IMR-90 (cell line): ENCODE results near the gene CD180. TPM values are rescaled to one million over a fixed set of nuclear protein-coding genes. Genes with fewer than 3 reads are reported as not detected.

Experiments
- ATAC-seq: fragments of 200-7000 bp; cut with Tn5 transposase; 2 replicates; pipeline ENCODE4 v1.9.1; 2020; ENCODE audit warnings: low read depth, mild to moderate bottlenecking, moderate library complexity
- BruUV-seq: library from RNA; stranded (reverse); fragments of 400-500 nt; replicated peaks from 2 replicates; lab custom pipeline; 2021; lab: Mats Ljungman, UMichigan
- CTCF ChIA-PET: fragments of 300-600 bp; formaldehyde crosslinking; extraction: SDS; loops from one replicate; lab custom pipeline; 2021; ENCODE audit warnings: antibody characterized with exemption; lab: Yijun Ruan, JAX
- POLR2A ChIA-PET: fragments of 300-600 bp; sonication (Branson Sonifier 250); formaldehyde crosslinking; loops from one replicate; lab custom pipeline; 2022; ENCODE audit warnings: antibody characterized with exemption; ENCODE audit not compliant: unreplicated experiment; lab: Charles Lee
- DNase-seq: peaks from one replicate; pipeline ENCODE4 v3.0.0; 2013
- H2AFZ ChIP-seq: replicated peaks from 2 replicates; pipeline ENCODE3; 2013; ENCODE audit warnings: low read length, mild to moderate bottlenecking; ENCODE audit not compliant: poor library complexity
- H2AK5ac ChIP-seq: 2 replicates; pipeline ENCODE4 v1.6.1; 2013; ENCODE audit warnings: low read depth, low read length, inconsistent platforms
- H2AK9ac ChIP-seq: replicated peaks from 2 replicates; pipeline ENCODE3; 2013; ENCODE audit warnings: mild to moderate bottlenecking, low read depth, low read length, moderate library complexity; ENCODE audit not compliant: poor library complexity
- H2BK120ac ChIP-seq: 2 replicates; pipeline ENCODE4 v1.6.1; 2013; ENCODE audit warnings: low read depth, low read length, inconsistent platforms
- H2BK15ac ChIP-seq: 3 replicates; pipeline ENCODE4 v1.6.1; 2013; ENCODE audit warnings: low read depth, low read length, inconsistent platforms
- H2BK20ac ChIP-seq: 2 replicates; pipeline ENCODE4 v1.6.1; 2013; ENCODE audit warnings: low read depth, mild to moderate bottlenecking, inconsistent platforms, low read length, moderate library complexity
- H2BK5ac ChIP-seq: 2 replicates; pipeline ENCODE4 v1.6.1; 2013; ENCODE audit warnings: mild to moderate bottlenecking, low read depth, low read length, inconsistent platforms; ENCODE audit not compliant: poor library complexity, severe bottlenecking
- H3K14ac ChIP-seq: replicated peaks from 2 replicates; pipeline ENCODE4 v1.6.1; 2013; ENCODE audit warnings: low read depth, low read length, inconsistent platforms
- H3K18ac ChIP-seq: 2 replicates; pipeline ENCODE4 v1.6.1; 2013; ENCODE audit warnings: low read depth, low read length, control low read depth
- H3K23ac ChIP-seq: 2 replicates; pipeline ENCODE4 v1.6.1; 2013; ENCODE audit warnings: low read depth, low read length, inconsistent platforms
- H3K27ac ChIP-seq: 2 replicates; pipeline ENCODE4 v1.5.1; 2013; ENCODE audit warnings: mild to moderate bottlenecking, control low read depth, low read length; ENCODE audit not compliant: insufficient read depth
- H3K27me3 ChIP-seq: 2 replicates; pipeline ENCODE4 v1.6.1; 2013; ENCODE audit warnings: low read length; ENCODE audit not compliant: control insufficient read depth, insufficient read depth
- H3K36me3 ChIP-seq: 2 replicates; pipeline ENCODE4 v1.6.1; 2013; ENCODE audit warnings: low read length, mixed read lengths; ENCODE audit not compliant: control insufficient read depth, insufficient read depth
- H3K4ac ChIP-seq: 2 replicates; pipeline ENCODE4 v1.6.1; 2013; ENCODE audit warnings: low read depth, low read length, inconsistent platforms
- H3K4me1 ChIP-seq: 2 replicates; pipeline ENCODE4 v1.6.1; 2013; ENCODE audit warnings: low read length, mixed read lengths; ENCODE audit not compliant: control insufficient read depth, insufficient read depth
- H3K4me2 ChIP-seq: 2 replicates; pipeline ENCODE4 v1.6.1; 2013; ENCODE audit warnings: low read depth, mild to moderate bottlenecking, control low read depth, low read length, moderate library complexity
- H3K4me3 ChIP-seq: 2 replicates; pipeline ENCODE4 v1.5.1; 2013; ENCODE audit warnings: low read depth, mild to moderate bottlenecking, control low read depth, low read length, moderate library complexity; ENCODE audit not compliant: insufficient read depth
- H3K56ac ChIP-seq: 2 replicates; pipeline ENCODE4 v1.6.1; 2013; ENCODE audit warnings: low read length, inconsistent platforms; ENCODE audit not compliant: insufficient read depth; ENCODE audit errors: extremely low read depth
- H3K79me1 ChIP-seq, 2 experiments: 2 replicates each; pipeline ENCODE4 v1.6.1; 2013; ENCODE audit warnings: low read length in 2 of 2, inconsistent platforms in 1 of 2, low read depth in 1 of 2
- H3K9ac ChIP-seq: 2 replicates; pipeline ENCODE4 v1.6.1; 2013; ENCODE audit warnings: low read depth, low read length, control low read depth
- H3K9me1 ChIP-seq: 2 replicates; pipeline ENCODE4 v1.6.1; 2013; ENCODE audit warnings: low read length, inconsistent platforms; ENCODE audit not compliant: insufficient read depth
- H3K9me3 ChIP-seq: 2 replicates; pipeline ENCODE4 v1.6.1; 2013; ENCODE audit warnings: low read length; ENCODE audit not compliant: control insufficient read depth, insufficient read depth
- H4K20me1 ChIP-seq: 2 replicates; pipeline ENCODE4 v1.6.1; 2013; ENCODE audit warnings: low read length, inconsistent platforms; ENCODE audit not compliant: insufficient read depth
- H4K5ac ChIP-seq: 2 replicates; pipeline ENCODE4 v1.6.1; 2013; ENCODE audit warnings: mild to moderate bottlenecking, low read depth, low read length, control low read depth
- H4K8ac ChIP-seq, 2 experiments: 2 replicates each; pipeline ENCODE4 v1.6.1; 2013; ENCODE audit warnings: low read depth in 2 of 2, low read length in 2 of 2, control low read depth in 1 of 2, inconsistent platforms in 1 of 2
- H4K91ac ChIP-seq: 2 replicates; pipeline ENCODE4 v1.6.1; 2013; ENCODE audit warnings: low read depth, low read length, inconsistent platforms; ENCODE audit not compliant: insufficient read depth
- BHLHE40 ChIP-seq: fragments of 150-350 bp; IDR thresholded peaks from 2 replicates; pipeline ENCODE4 v1.6.1; 2016; ENCODE audit warnings: mild to moderate bottlenecking, low read depth, low read length
- CEBPB ChIP-seq: IDR thresholded peaks from 2 replicates; pipeline ENCODE4 v1.6.1; 2012; ENCODE audit warnings: low read depth, low read length, improper control_type of control experiment
- CHD1 ChIP-seq: IDR thresholded peaks from 2 replicates; pipeline ENCODE4 v1.6.1; 2012; ENCODE audit warnings: low read depth, low read length, improper control_type of control experiment
- CTCF ChIP-seq: conservative IDR thresholded peaks from 2 replicates; pipeline ENCODE4 v1.5.1; 2012; ENCODE audit warnings: mild to moderate bottlenecking, low read depth, low read length, improper control_type of control experiment
- ELK1 ChIP-seq: fragments of 150-350 bp; IDR thresholded peaks from 2 replicates; pipeline ENCODE4 v1.6.1; 2016; ENCODE audit warnings: low read depth, mild to moderate bottlenecking, low read length, moderate library complexity, borderline replicate concordance
- FOS ChIP-seq: fragments of 150-350 bp; IDR thresholded peaks from 2 replicates; pipeline ENCODE4 v1.6.1; 2016; ENCODE audit warnings: low read depth, low read length
- MAFK ChIP-seq: IDR thresholded peaks from 2 replicates; pipeline ENCODE4 v1.6.1; 2012; ENCODE audit warnings: low read depth, low read length, improper control_type of control experiment
- MAZ ChIP-seq: IDR thresholded peaks from 2 replicates; pipeline ENCODE4 v1.6.1; 2012; ENCODE audit warnings: low read depth, mild to moderate bottlenecking, low read length, improper control_type of control experiment, moderate library complexity, borderline replicate concordance
- MXI1 ChIP-seq: IDR thresholded peaks from 2 replicates; pipeline ENCODE4 v1.6.1; 2012; ENCODE audit warnings: low read depth, mild to moderate bottlenecking, low read length, moderate library complexity, borderline replicate concordance
- NFE2L2 ChIP-seq: fragments of 150-350 bp; IDR thresholded peaks from 2 replicates; pipeline ENCODE4 v1.6.1; 2016; ENCODE audit warnings: low read depth, mild to moderate bottlenecking, low read length
- POLR2A ChIP-seq: IDR thresholded peaks from 2 replicates; pipeline ENCODE4 v1.6.1; 2012; ENCODE audit warnings: mild to moderate bottlenecking, low read depth, low read length
- RAD21 ChIP-seq: IDR thresholded peaks from 2 replicates; pipeline ENCODE4 v1.6.1; 2012; ENCODE audit warnings: low read length, improper control_type of control experiment
- RFX5 ChIP-seq: IDR thresholded peaks from 2 replicates; pipeline ENCODE4 v1.8.0; 2012; ENCODE audit warnings: low read depth, mild to moderate bottlenecking, low read length, moderate library complexity
- SMC3 ChIP-seq: fragments of 150-350 bp; IDR thresholded peaks from 2 replicates; pipeline ENCODE4 v1.6.1; 2016; ENCODE audit warnings: low read depth, mild to moderate bottlenecking, antibody characterized with exemption, low read length, moderate library complexity
- USF2 ChIP-seq: fragments of 150-350 bp; IDR thresholded peaks from 2 replicates; pipeline ENCODE4 v1.6.1; 2017; ENCODE audit warnings: mild to moderate bottlenecking, antibody characterized with exemption, low read length, low read depth
- WGBS, 2 experiments: methylation state at CpG; one replicate each; pipeline versions ENCODE4 v1.1.5 to v1.1.7; 2013; ENCODE audit warnings: missing lambda C conversion rate in 2 of 2; ENCODE audit not compliant: insufficient read length in 1 of 2; ENCODE audit errors: extremely low coverage in 2 of 2; 5-methylcytosine and 5-hydroxymethylcytosine counted together
- dilution Hi-C: fragments of 300-500 bp; cut with HindIII; formaldehyde crosslinking; loops from one replicate; pipeline ENCODE4 v1.14.3; 2018; ENCODE audit warnings: low sequenced_read_pairs; ENCODE audit not compliant: unreplicated experiment
- in situ Hi-C: fragments of 300-500 bp; cut with MboI; formaldehyde crosslinking; loops from 3 replicates; pipeline ENCODE4 v1.14.3; 2019; ENCODE audit warnings: low sequenced_read_pairs, inconsistent platforms, mixed read lengths
- intact Hi-C: fragments of 100-400 bp; cut with micrococcal nuclease; formaldehyde crosslinking; loops from 2 replicates; pipeline ENCODE4 v1.10.0; 2022
- polyA plus RNA-seq, 3 experiments: library from polyadenylated mRNA; depleted of rRNA; stranded (reverse); fragments of >200 nt; gene quantifications; 2 replicates each; pipeline ENCODE4 v1.2.3, GENCODE V29; 2012; ENCODE audit warnings: low replicate concordance in 1 of 3
- total RNA-seq: library from RNA; depleted of rRNA; stranded (reverse); fragments of >200 nt; gene quantifications from 2 replicates; pipeline ENCODE4 v1.2.3, GENCODE V29; 2012

The CD180 gene
- total and polyA plus RNA-seq, 2 of the 4 experiments (the other 2 are of a cell fraction), result not detected

- Histone ChIP-seq H2BK15ac (no peak overlapping the region), H2AFZ (no peak overlapping the region), H3K14ac (no peak overlapping the region), H2BK5ac (no peak overlapping the region), H4K8ac (no peak overlapping the region), H4K91ac (no peak overlapping the region), H3K9ac (no peak overlapping the region), H3K4me2 (no peak overlapping the region), H3K36me3 (no peaks in the 10 kb centered on the region), H4K5ac (no peak overlapping the region), H3K79me1 (no peaks in the 10 kb centered on the region), H3K18ac (no peak overlapping the region), H2BK20ac (no peak overlapping the region), H3K9me1 (no peaks in the 10 kb centered on the region), H4K20me1 (no peaks in the 10 kb centered on the region), H3K27ac (no peak overlapping the region), H3K4me3 (no peak overlapping the region), H3K23ac (no peak overlapping the region), H3K4ac (no peak overlapping the region), H2AK9ac (no peak overlapping the region), H2BK120ac (no peak overlapping the region), H3K4me1 (no peaks in the 10 kb centered on the region), H3K56ac (no peak overlapping the region), H2AK5ac (no peak overlapping the region), H3K27me3 (no peaks in the 10 kb centered on the region), H3K9me3 (0 out of 2 replicates have a peak, but pooled peaks cover 2% of the 10 kb centered on the region)
- intact Hi-C loops, result no loop called here
- ATAC-seq (no peak), DNase-seq (no peak)
- POLR2A ChIA-PET, result no interaction called here
- dilution Hi-C loops, result no loop called here
- in situ Hi-C loops, result no loop called here
- no peak for TF ChIP-seq RFX5
- TF ChIP-seq MAZ, result no peak
- no peak for TF ChIP-seq CTCF
- TF ChIP-seq RAD21, result no peak
- TF ChIP-seq BHLHE40, result no peak
- TF ChIP-seq CHD1, result no peak
- TF ChIP-seq MAFK, result no peak
- no peak for TF ChIP-seq SMC3
- TF ChIP-seq NFE2L2, result no peak
- no peak for TF ChIP-seq POLR2A
- TF ChIP-seq FOS, result no peak
- no peak for TF ChIP-seq CEBPB
- no peak for TF ChIP-seq USF2
- no peak for TF ChIP-seq ELK1
- TF ChIP-seq MXI1, result no peak
- CTCF ChIA-PET, result no interaction called here
- no TSS peak for BruUV-seq
- WGBS, 2 experiments, result 89% methylated on average over 3 of the region's 4 CpGs; no CpG with 5 or more reads in 1 of the 2 experiments
Observed at GRCh38 chr5:67190410-67190809, 6.2 kb downstream of the CD180 start.
